Heart left ventricle (tissue), 13 donors: ENCODE measurements around the gene MYORG.
"Not testable (repeated sequence)": the region's sequence is repeated elsewhere in the genome, so short reads cannot be mapped to it uniquely, and the experiment has no call there.

Source experiments
- POLR2A ChIP-seq, 2 donors: fragments of 450-650 bp; IDR thresholded peaks; one replicate each; pipeline ENCODE4 v1.6.1; 2017; ENCODE audit warnings: antibody characterized with exemption in 2 of 2, mild to moderate bottlenecking in 2 of 2, moderate library complexity in 2 of 2
- TF ChIP-seq, protein P1 (sequence below), 12 donors: fragments of 200-600 bp; sonication (generic) in 4 of 12; IDR thresholded peaks; one replicate each; pipeline versions ENCODE4 v1.5.0 to v1.8.0; 2018 to 2022; ENCODE audit warnings: antibody characterized with exemption in 12 of 12, mild to moderate bottlenecking in 5 of 12
- donor health status: ischemic (EF 13 %, LVEDD 7.1; RV severe dilation, severe dysfunction).
- donor health status: DM: no; HTN: yes; CAD: no.
- donor health status: DM: no; HTN: no; CAD: no.
- donor health status: ischemic (EF 25% LVEDD 6.9; RV normal size, moderate dysfunction).
- donor health status: ischemic (EF 25% LVEDD 5.7; RV mildly dilated, moderate dysfunction).
- donor health status: ischemic (EF 35%, LVEDD 5.7; RV mildly dilated, moderate dysfunction).
- donor health status: nonischemic (EF 11% LVEDD 7.7; RV severe dilation, severe dysfunction).
- donor health status: DM: yes; HTN: yes; CAD: no.
- donor health status: PGD.
- donor health status: ischemic (EF 29% LVEDD 5.4; RV normal size, mild dysfunction).
- donor health status: nonischemic (EF 23%, LVEDD 6.1; RV moderate dilation, normal function).

GRCh38 chr9:34367751-34368410 lies 8.8 kb downstream of the MYORG start:
- TF ChIP-seq, protein P1, sequence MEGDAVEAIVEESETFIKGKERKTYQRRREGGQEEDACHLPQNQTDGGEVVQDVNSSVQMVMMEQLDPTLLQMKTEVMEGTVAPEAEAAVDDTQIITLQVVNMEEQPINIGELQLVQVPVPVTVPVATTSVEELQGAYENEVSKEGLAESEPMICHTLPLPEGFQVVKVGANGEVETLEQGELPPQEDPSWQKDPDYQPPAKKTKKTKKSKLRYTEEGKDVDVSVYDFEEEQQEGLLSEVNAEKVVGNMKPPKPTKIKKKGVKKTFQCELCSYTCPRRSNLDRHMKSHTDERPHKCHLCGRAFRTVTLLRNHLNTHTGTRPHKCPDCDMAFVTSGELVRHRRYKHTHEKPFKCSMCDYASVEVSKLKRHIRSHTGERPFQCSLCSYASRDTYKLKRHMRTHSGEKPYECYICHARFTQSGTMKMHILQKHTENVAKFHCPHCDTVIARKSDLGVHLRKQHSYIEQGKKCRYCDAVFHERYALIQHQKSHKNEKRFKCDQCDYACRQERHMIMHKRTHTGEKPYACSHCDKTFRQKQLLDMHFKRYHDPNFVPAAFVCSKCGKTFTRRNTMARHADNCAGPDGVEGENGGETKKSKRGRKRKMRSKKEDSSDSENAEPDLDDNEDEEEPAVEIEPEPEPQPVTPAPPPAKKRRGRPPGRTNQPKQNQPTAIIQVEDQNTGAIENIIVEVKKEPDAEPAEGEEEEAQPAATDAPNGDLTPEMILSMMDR (IDR thresholded peaks at IDR 0.05): not testable (repeated sequence)
- not testable (repeated sequence) for TF ChIP-seq POLR2A (IDR thresholded peaks at IDR 0.05)
